Keratinocyte (primary cell): ENCODE data around the gene GRM4. TPM values are rescaled to one million over a fixed set of nuclear protein-coding genes. Genes with fewer than 3 reads are reported as not detected.

Source experiments
- DNase-seq: peaks from one replicate; pipeline ENCODE4 v3.0.0-alpha.2; 2011; ENCODE audit warnings: low read depth, missing footprints, low spot score
- FAIRE-seq: peaks from 2 replicates; lab custom pipeline; 2011; peaks lifted over from hg19 to GRCh38; lab: Jason Lieb, UNC
- H2AFZ ChIP-seq: 2 replicates; pipeline ENCODE4 v1.6.0; 2012; ENCODE audit warnings: low read length, control low read depth, inconsistent platforms; ENCODE audit not compliant: control insufficient read depth
- H3K27ac ChIP-seq: 2 replicates; pipeline ENCODE4 v1.5.1; 2011; ENCODE audit warnings: low read length; ENCODE audit not compliant: control insufficient read depth, insufficient read depth
- H3K27me3 ChIP-seq: 3 replicates; pipeline ENCODE4 v1.6.0; 2011; ENCODE audit warnings: low read length; ENCODE audit not compliant: control insufficient read depth, insufficient read depth; ENCODE audit errors: extremely low read depth
- H3K36me3 ChIP-seq, 2 experiments: 2 replicates in 1 of 2; 3 replicates in 1 of 2; pipeline ENCODE4 v1.5.1; 2011; ENCODE audit warnings: low read length in 2 of 2, mild to moderate bottlenecking in 1 of 2; ENCODE audit not compliant: control insufficient read depth in 2 of 2, insufficient read depth in 2 of 2; ENCODE audit errors: extremely low read depth in 1 of 2
- H3K4me1 ChIP-seq: 3 replicates; pipeline ENCODE4 v1.5.1; 2011; ENCODE audit warnings: low read length; ENCODE audit not compliant: control insufficient read depth, insufficient read depth; ENCODE audit errors: extremely low read depth
- H3K4me2 ChIP-seq: 3 replicates; pipeline ENCODE4 v1.6.0; 2011; ENCODE audit warnings: low read depth, low read length; ENCODE audit not compliant: control insufficient read depth, insufficient read depth; ENCODE audit errors: extremely low read depth
- H3K4me3 ChIP-seq, 3 experiments: fragments of 200-600 bp in 1 of 3; sonication (generic) in 1 of 3; 2 replicates in 2 of 3; 3 replicates in 1 of 3; pipeline ENCODE4 v1.5.1; 2011 to 2016; ENCODE audit warnings: low read length in 3 of 3, mild to moderate bottlenecking in 3 of 3, control low read depth in 2 of 3, inconsistent platforms in 1 of 3, low read depth in 1 of 3, mixed read lengths in 1 of 3, mixed run types in 1 of 3, moderate library complexity in 1 of 3; ENCODE audit not compliant: control insufficient read depth in 2 of 3, insufficient read depth in 2 of 3; ENCODE audit errors: extremely low read depth in 1 of 3
- H3K79me2 ChIP-seq: 2 replicates; pipeline ENCODE4 v1.6.0; 2012; ENCODE audit warnings: low read length; ENCODE audit not compliant: control insufficient read depth, insufficient read depth
- H3K9ac ChIP-seq: 3 replicates; pipeline ENCODE4 v1.6.0; 2011; ENCODE audit warnings: low read length; ENCODE audit not compliant: control insufficient read depth, insufficient read depth; ENCODE audit errors: extremely low read depth
- H3K9me1 ChIP-seq: 3 replicates; pipeline ENCODE4 v1.6.0; 2011; ENCODE audit warnings: low read length; ENCODE audit not compliant: control insufficient read depth, insufficient read depth; ENCODE audit errors: extremely low read depth
- H3K9me3 ChIP-seq: 2 replicates; pipeline ENCODE4 v1.5.1; 2012; ENCODE audit warnings: low read depth, low read length; ENCODE audit not compliant: control insufficient read depth
- H4K20me1 ChIP-seq: 3 replicates; pipeline ENCODE4 v1.6.0; 2011; ENCODE audit warnings: low read length; ENCODE audit not compliant: control insufficient read depth, insufficient read depth; ENCODE audit errors: extremely low read depth
- EZH2 ChIP-seq: IDR thresholded peaks from one replicate; pipeline ENCODE4 v1.6.1; 2012; ENCODE audit warnings: inconsistent platforms, mild to moderate bottlenecking, low read length, moderate library complexity
- dilution Hi-C: fragments of 300-500 bp; cut with MboI; formaldehyde crosslinking; loops from one replicate; pipeline ENCODE4 v1.7.0; 2020; ENCODE audit warnings: low sequenced_read_pairs; ENCODE audit not compliant: extremely low pct_ligation_motif_present
- polyA plus RNA-seq, 5 experiments: library from polyadenylated mRNA; depleted of rRNA in 3 of 5; stranded (reverse) in 3 of 5; stranded (forward) in 1 of 5; unstranded in 1 of 5; fragments of >200 nt; gene quantifications; 1 replicate in 1 of 5; 2 replicates in 3 of 5; 3 replicates in 1 of 5; pipeline versions ENCODE4 v1.2.1 to v1.2.3, GENCODE V29; 2011 to 2012; ENCODE audit warnings: missing spikeins in 2 of 5, low read depth in 1 of 5, low replicate concordance in 1 of 5
- TF ChIP-seq, protein P1 (sequence below), 3 experiments: IDR thresholded peaks in 1 of 3; conservative IDR thresholded peaks in 1 of 3; optimal IDR thresholded peaks in 1 of 3; 2 replicates in 2 of 3; 3 replicates in 1 of 3; pipeline versions ENCODE3 to v1.5.1; 2011; ENCODE audit warnings: low read length in 3 of 3, mild to moderate bottlenecking in 3 of 3, moderate library complexity in 2 of 3, control low read depth in 1 of 3, inconsistent platforms in 1 of 3; ENCODE audit not compliant: insufficient read depth in 2 of 3; ENCODE audit errors: extremely low read depth in 1 of 3

GRM4 gene
- polyA plus RNA-seq, 1 donor (not counting 4 experiments of a cell fraction or from before 2014, with no cell fraction given), result not detected

DNA sequence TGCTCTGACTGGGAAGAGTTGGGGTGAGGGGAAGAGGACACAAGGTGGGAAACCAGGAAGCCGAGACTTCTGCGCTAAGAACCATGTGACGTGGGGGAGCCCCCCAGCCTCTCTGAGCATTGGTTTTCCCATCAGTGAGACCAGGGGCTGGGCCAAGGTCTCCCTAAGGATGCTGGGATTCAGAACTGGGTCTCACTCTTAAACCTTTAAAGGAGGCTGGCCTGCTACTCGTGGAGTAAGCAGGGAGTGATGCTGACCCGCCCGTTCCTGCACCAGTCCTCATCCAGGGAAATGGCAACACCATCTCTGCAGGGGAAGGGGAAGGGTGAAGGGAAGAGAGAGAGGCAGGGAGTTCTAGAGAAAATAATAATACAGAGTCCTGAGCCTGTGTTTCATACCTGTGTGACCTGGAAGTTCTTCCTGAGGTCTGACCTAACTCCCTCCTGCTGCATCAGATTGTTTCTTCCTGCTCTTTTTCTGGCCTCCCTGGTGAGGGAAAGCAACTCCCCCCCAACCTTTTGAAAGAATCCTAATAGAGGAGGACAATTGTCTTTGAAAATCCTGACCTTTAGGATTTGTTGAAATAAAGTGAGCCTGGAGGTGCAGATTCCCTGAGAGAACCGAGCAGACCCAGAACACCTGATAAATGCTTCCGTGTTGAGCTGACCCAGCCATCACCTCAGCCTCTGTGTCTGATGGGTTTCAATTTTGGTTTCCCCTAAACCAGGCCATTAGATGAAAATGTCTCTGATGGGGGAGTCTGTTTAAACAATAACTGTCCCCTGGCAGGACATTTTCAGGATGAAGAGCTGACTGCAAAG is 3.0 kb upstream of the GRM4 start:
- H4K20me1 ChIP-seq, result no peaks in the 10 kb centered on the region
- H2AFZ ChIP-seq, result no peak overlapping the region
- H3K4me3 ChIP-seq, result no peak overlapping the region
- TF ChIP-seq, protein P1, sequence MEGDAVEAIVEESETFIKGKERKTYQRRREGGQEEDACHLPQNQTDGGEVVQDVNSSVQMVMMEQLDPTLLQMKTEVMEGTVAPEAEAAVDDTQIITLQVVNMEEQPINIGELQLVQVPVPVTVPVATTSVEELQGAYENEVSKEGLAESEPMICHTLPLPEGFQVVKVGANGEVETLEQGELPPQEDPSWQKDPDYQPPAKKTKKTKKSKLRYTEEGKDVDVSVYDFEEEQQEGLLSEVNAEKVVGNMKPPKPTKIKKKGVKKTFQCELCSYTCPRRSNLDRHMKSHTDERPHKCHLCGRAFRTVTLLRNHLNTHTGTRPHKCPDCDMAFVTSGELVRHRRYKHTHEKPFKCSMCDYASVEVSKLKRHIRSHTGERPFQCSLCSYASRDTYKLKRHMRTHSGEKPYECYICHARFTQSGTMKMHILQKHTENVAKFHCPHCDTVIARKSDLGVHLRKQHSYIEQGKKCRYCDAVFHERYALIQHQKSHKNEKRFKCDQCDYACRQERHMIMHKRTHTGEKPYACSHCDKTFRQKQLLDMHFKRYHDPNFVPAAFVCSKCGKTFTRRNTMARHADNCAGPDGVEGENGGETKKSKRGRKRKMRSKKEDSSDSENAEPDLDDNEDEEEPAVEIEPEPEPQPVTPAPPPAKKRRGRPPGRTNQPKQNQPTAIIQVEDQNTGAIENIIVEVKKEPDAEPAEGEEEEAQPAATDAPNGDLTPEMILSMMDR (optimal IDR thresholded peaks at IDR 0.05 in 1 of 3, IDR thresholded peaks at IDR 0.05 in 1 of 3, conservative IDR thresholded peaks at IDR 0.05 in 1 of 3; ENCODE audit: extremely low read depth in 1 of 3, insufficient read depth in 2 of 3, low read length in 3 of 3), result no peak
- no peak for TF ChIP-seq EZH2
- no peaks in the 10 kb centered on the region for H3K9me1 ChIP-seq
- H3K27me3 ChIP-seq, result peaks cover 47% of the 10 kb centered on the region
- H3K4me1 ChIP-seq, result peaks cover 9% of the 10 kb centered on the region
- no peaks in the 10 kb centered on the region for H3K9me3 ChIP-seq
- no peak overlapping the region for H3K4me2 ChIP-seq
- no peak for FAIRE-seq
- DNase-seq, result no peak
- H3K9ac ChIP-seq, result no peak overlapping the region
- dilution Hi-C loops, result no loop called here
- H3K27ac ChIP-seq, result no peak overlapping the region
- H3K79me2 ChIP-seq, result no peaks in the 10 kb centered on the region
- H3K36me3 ChIP-seq, result no peaks in the 10 kb centered on the region

DNA sequence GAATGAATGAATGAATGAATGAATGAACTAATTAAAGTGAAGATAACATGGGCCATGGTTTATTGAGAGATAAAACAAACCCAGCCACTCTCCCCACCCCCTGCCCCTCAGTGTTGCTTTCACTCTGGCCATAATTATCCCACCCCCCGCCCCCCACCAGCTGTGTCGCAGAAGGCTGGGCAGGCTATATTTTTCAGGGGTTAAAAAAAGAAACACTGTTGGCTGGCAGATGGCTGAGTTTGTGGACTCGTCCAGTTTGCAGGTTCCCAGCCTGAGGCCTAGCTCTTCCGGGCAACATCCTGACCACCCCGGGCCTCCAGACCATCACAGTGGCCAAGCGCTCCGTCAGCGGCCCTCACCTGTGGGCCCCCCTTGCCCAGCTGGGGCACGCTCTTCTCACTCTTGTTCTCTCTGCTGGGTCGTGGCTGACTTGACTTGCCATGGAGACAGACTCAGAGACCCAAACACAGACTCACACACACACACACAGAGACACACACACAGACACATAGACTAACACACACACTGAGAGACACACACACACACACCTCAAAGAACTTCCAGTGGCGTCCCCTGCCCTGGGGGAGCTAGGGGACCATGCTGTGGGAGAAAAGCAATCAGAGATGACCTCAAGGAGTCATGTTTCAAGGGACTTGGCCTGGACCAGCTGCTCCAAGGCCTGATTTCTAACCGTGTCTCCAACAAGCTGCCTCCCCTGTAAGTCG is 2.2 kb upstream of the GRM4 start:
- dilution Hi-C loops, result no loop called here
- Histone ChIP-seq H3K79me2 (no peaks in the 10 kb centered on the region), H3K4me1 (peaks cover 11% of the 10 kb centered on the region), H4K20me1 (no peaks in the 10 kb centered on the region), H3K27ac (no peak overlapping the region), H3K27me3 (peaks cover 49% of the 10 kb centered on the region), H2AFZ (no peak overlapping the region), H3K4me2 (no peak overlapping the region), H3K9me1 (no peaks in the 10 kb centered on the region), H3K36me3 (no peaks in the 10 kb centered on the region), H3K9me3 (no peaks in the 10 kb centered on the region), H3K4me3 (no peak overlapping the region), H3K9ac (no peak overlapping the region)
- FAIRE-seq (no peak), DNase-seq (no peak)
- no peak for TF ChIP-seq EZH2
- TF ChIP-seq, protein P1 (optimal IDR thresholded peaks at IDR 0.05 in 1 of 3, IDR thresholded peaks at IDR 0.05 in 1 of 3, conservative IDR thresholded peaks at IDR 0.05 in 1 of 3; ENCODE audit: extremely low read depth in 1 of 3, insufficient read depth in 2 of 3, low read length in 3 of 3), result no peak
